GM21423 (cell line): ENCODE data around the gene NTPCR.
A peak's percentile ranks its signal among the peaks of the same experiment; 100 is the strongest.

ENCODE experiments used
- ATAC-seq: cut with Tn5 transposase; IDR thresholded peaks from one replicate; pipeline ENCODE4 v1.9.1; 2021; ENCODE audit warnings: mild to moderate bottlenecking, moderate library complexity; ENCODE audit not compliant: unreplicated experiment

The NTPCR gene

GRCh38 chr1:232956081-232956480, 5.7 kb downstream of the NTPCR start:
- ATAC-seq, result no peak

- ATAC-seq, result no peak
These were observed 7.7 kb downstream of the NTPCR start for GRCh38 chr1:232958067-232958466.

GRCh38 chr1:232962761-232963745, 12.6 kb downstream of the NTPCR start:
- ATAC-seq, result no peak

GRCh38 chr1:232964601-232965000, 14.2 kb downstream of the NTPCR start:
- no peak for ATAC-seq

- ATAC-seq, result no peak
These were observed 14.9 kb downstream of the NTPCR start for GRCh38 chr1:232965124-232965911.

- ATAC-seq, result no peak
These were observed 15.5 kb downstream of the NTPCR start for GRCh38 chr1:232965912-232966217.

- no peak for ATAC-seq
These were observed 16.3 kb downstream of the NTPCR start for GRCh38 chr1:232966663-232967062.

GRCh38 chr1:232968391-232968790, 18.0 kb downstream of the NTPCR start:
- no peak for ATAC-seq

GRCh38 chr1:232968965-232969364, 18.6 kb downstream of the NTPCR start:
- peak; percentile 56 for ATAC-seq

GRCh38 chr1:232969799-232970198, 19.4 kb downstream of the NTPCR start:
- ATAC-seq, result no peak

GRCh38 chr1:232970508-232970907, 20.1 kb downstream of the NTPCR start:
- ATAC-seq, result no peak

- no peak for ATAC-seq
These were observed 23.5 kb downstream of the NTPCR start for GRCh38 chr1:232973652-232974611.

GRCh38 chr1:232974971-232975370, 24.6 kb downstream of the NTPCR start:
- no peak for ATAC-seq

- ATAC-seq, result peak; percentile 57
These were observed 27.8 kb downstream of the NTPCR start for GRCh38 chr1:232978091-232978634.

GRCh38 chr1:232978815-232979214, 28.4 kb downstream of the NTPCR start:
- no peak for ATAC-seq

- no peak for ATAC-seq
These were observed 29.1 kb downstream of the NTPCR start for GRCh38 chr1:232979558-232979957.

- no peak for ATAC-seq
These were observed 30.1 kb downstream of the NTPCR start for GRCh38 chr1:232980355-232980978.

- ATAC-seq, result no peak
These were observed 30.7 kb downstream of the NTPCR start for GRCh38 chr1:232980986-232981560.

- no peak for ATAC-seq
These were observed 32.0 kb downstream of the NTPCR start for GRCh38 chr1:232982238-232982944.
